ENCODE data around the gene NAA15. TPM values are rescaled to one million over a fixed set of nuclear protein-coding genes. Genes with fewer than 3 reads are reported as not detected.

The NAA15 gene
- total and polyA plus RNA-seq, 2 donors (not counting 3 experiments of a cell fraction or from before 2014, with no cell fraction given): 4.5 to 67.9 TPM

DNA sequence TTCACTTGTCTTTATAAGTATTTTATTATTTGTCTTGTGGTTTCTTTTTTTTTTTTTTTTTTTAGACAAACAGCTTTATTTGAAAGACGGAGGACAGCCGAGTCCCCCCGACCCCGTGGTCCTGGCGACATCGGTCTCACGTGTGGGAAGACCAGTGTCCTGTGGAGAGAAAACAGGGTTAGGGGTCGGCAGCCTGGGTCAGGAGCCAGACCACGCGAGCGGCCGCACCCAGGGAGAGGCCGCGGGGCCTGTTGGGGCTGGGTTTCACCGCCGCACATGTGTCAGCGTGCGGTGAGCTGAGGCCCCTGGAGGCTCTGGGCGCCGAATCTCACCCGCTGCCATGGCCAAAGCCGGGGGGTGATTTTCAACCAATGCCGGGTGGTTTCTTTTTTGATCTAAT lies 134.8 kb downstream of the NAA15 start:
- Histone ChIP-seq H3K9ac (replicated peaks; ENCODE audit: extremely low read depth, insufficient read depth, low read length) (no peak overlapping the region), H3K27me3 (ENCODE audit: control insufficient read depth in 2 of 2, insufficient read depth in 2 of 2, low read length in 2 of 2) (no peaks in the 10 kb centered on the region), H3K4me1 (ENCODE audit: control insufficient read depth, extremely low read depth, insufficient read depth, low read length) (no peaks in the 10 kb centered on the region), H2AFZ (ENCODE audit: low read depth, low read length) (no peak overlapping the region), H3K4me3 (replicated peaks in 1 of 3; ENCODE audit: insufficient read depth in 1 of 3, low read depth in 1 of 3, low read length in 3 of 3) (no peak overlapping the region), H3K36me3 (ENCODE audit: control insufficient read depth in 2 of 2, extremely low read depth in 1 of 2, insufficient read depth in 2 of 2, low read length in 2 of 2) (no peaks in the 10 kb centered on the region), H3K9me3 (replicated peaks; ENCODE audit: control insufficient read depth, insufficient read depth, low read length) (no peaks in the 10 kb centered on the region), H3K27ac (ENCODE audit: insufficient read depth, low read depth, low read length) (no peak overlapping the region), H3K9me1 (replicated peaks; ENCODE audit: control insufficient read depth, extremely low read depth, insufficient read depth, low read length) (peaks cover 2% of the 10 kb centered on the region), H4K20me1 (replicated peaks; ENCODE audit: control insufficient read depth, extremely low read depth, insufficient read depth, low read length) (no peaks in the 10 kb centered on the region), H3K79me2 (ENCODE audit: control insufficient read depth, insufficient read depth, low read length) (no peaks in the 10 kb centered on the region), H3K4me2 (ENCODE audit: insufficient read depth, low read length) (no peak overlapping the region)
- ChIA-PET CTCF (interaction anchor here (0.7 to 1.1 kb wide), 4 partner anchors 17 to 41 kb away, joined by 3 read pairs; no protein-coding TSS in a partner anchor), POLR2A (no interaction called here)
- DNase-seq (ENCODE audit: low read depth, low spot score): no peak
- intact Hi-C loops (cut with micrococcal nuclease): no loop called here
- dilution Hi-C loops (cut with MboI; ENCODE audit: extremely low pct_ligation_motif_present, low sequenced_read_pairs): no loop called here
- no peak for TF ChIP-seq JUN (IDR thresholded peaks at IDR 0.05; ENCODE audit: borderline replicate concordance, insufficient read depth, insufficient read length, low read depth)
- TF ChIP-seq, protein P1, sequence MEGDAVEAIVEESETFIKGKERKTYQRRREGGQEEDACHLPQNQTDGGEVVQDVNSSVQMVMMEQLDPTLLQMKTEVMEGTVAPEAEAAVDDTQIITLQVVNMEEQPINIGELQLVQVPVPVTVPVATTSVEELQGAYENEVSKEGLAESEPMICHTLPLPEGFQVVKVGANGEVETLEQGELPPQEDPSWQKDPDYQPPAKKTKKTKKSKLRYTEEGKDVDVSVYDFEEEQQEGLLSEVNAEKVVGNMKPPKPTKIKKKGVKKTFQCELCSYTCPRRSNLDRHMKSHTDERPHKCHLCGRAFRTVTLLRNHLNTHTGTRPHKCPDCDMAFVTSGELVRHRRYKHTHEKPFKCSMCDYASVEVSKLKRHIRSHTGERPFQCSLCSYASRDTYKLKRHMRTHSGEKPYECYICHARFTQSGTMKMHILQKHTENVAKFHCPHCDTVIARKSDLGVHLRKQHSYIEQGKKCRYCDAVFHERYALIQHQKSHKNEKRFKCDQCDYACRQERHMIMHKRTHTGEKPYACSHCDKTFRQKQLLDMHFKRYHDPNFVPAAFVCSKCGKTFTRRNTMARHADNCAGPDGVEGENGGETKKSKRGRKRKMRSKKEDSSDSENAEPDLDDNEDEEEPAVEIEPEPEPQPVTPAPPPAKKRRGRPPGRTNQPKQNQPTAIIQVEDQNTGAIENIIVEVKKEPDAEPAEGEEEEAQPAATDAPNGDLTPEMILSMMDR (IDR thresholded peaks at IDR 0.05; ENCODE audit: extremely low read depth in 1 of 2, insufficient read depth in 1 of 2, low read depth in 1 of 2, low read length in 2 of 2): no peak
- TF ChIP-seq EZH2 (IDR thresholded peaks at IDR 0.05; ENCODE audit: borderline replicate concordance, low read depth, low read length, severe bottlenecking): no peak
- TF ChIP-seq POLR2A (IDR thresholded peaks at IDR 0.05; ENCODE audit: low read depth, low read length): no peak
- no peak for TF ChIP-seq FOS (IDR thresholded peaks at IDR 0.05; ENCODE audit: borderline replicate concordance, insufficient read depth, low read length)
- no peak for TF ChIP-seq GATA2 (IDR thresholded peaks at IDR 0.05; ENCODE audit: insufficient read depth, insufficient read length, low read depth, low read length)
- TF ChIP-seq, protein P2, sequence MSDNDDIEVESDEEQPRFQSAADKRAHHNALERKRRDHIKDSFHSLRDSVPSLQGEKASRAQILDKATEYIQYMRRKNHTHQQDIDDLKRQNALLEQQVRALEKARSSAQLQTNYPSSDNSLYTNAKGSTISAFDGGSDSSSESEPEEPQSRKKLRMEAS (IDR thresholded peaks at IDR 0.05; ENCODE audit: insufficient read depth, insufficient read length): no peak
- FAIRE-seq: no peak
- no TSS peak for BruUV-seq (replicated peaks)

Data from endothelial cell of umbilical vein (primary cell).